Neural cell (in vitro differentiated cells): ENCODE data around the gene CT45A10. TPM values are rescaled to one million over a fixed set of nuclear protein-coding genes. Genes with fewer than 3 reads are reported as not detected.

Experiments
- H2AFZ ChIP-seq: fragments of 200-600, 300-800 bp; sonication (generic), shearing (Covaris generic); 2 replicates; pipeline ENCODE4 v1.6.0; 2014; ENCODE audit warnings: low read depth, mild to moderate bottlenecking, antibody characterized with exemption, low read length, moderate library complexity
- H3F3A ChIP-seq: fragments of 200-600 bp; shearing (Covaris generic); 2 replicates; pipeline ENCODE4 v1.6.1; 2016; ENCODE audit warnings: mild to moderate bottlenecking, moderate library complexity, mixed read lengths, antibody characterized with exemption, low read length; ENCODE audit not compliant: insufficient read depth, poor library complexity, severe bottlenecking
- H3K27ac ChIP-seq: fragments of 200-600, 300-800 bp; sonication (generic), shearing (Covaris generic); 2 replicates; pipeline ENCODE4 v1.5.1; 2014; ENCODE audit warnings: mild to moderate bottlenecking, low read length, moderate library complexity
- H3K27me3 ChIP-seq: fragments of 300-800, 200-600 bp; sonication (generic), shearing (Covaris generic); 2 replicates; pipeline ENCODE4 v1.6.0; 2014; ENCODE audit warnings: mild to moderate bottlenecking, low read depth, low read length, moderate library complexity; ENCODE audit not compliant: insufficient read depth
- H3K36me3 ChIP-seq: fragments of 300-800, 200-600 bp; sonication (generic), shearing (Covaris generic); 2 replicates; pipeline ENCODE4 v1.5.1; 2014; ENCODE audit warnings: mild to moderate bottlenecking, antibody characterized with exemption, low read length, moderate library complexity; ENCODE audit not compliant: insufficient read depth
- H3K4me2 ChIP-seq: fragments of 300-800, 200-600 bp; sonication (generic), shearing (Covaris generic); 2 replicates; pipeline ENCODE4 v1.6.0; 2014; ENCODE audit warnings: mild to moderate bottlenecking, low read length
- H3K4me3 ChIP-seq: fragments of 300-800, 200-600 bp; sonication (generic), shearing (Covaris generic); 2 replicates; pipeline ENCODE4 v1.5.1; 2014; ENCODE audit warnings: mild to moderate bottlenecking, low read length, moderate library complexity
- H3K79me2 ChIP-seq: fragments of 200-600 bp; shearing (Covaris generic); replicated peaks from 2 replicates; pipeline ENCODE4 v1.6.0; 2014; ENCODE audit warnings: mild to moderate bottlenecking, low read length, moderate library complexity; ENCODE audit not compliant: insufficient read depth
- H3K9ac ChIP-seq: fragments of 300-800, 200-600 bp; sonication (generic), shearing (Covaris generic); 2 replicates; pipeline ENCODE4 v1.6.1; 2016; ENCODE audit warnings: mild to moderate bottlenecking, low read length, mixed read lengths
- H3K9me2 ChIP-seq: fragments of 200-600 bp; shearing (Covaris generic); 2 replicates; pipeline ENCODE4 v1.6.1; 2016; ENCODE audit warnings: mild to moderate bottlenecking, low read length, mixed read lengths; ENCODE audit not compliant: insufficient read depth
- H3K9me3 ChIP-seq: fragments of 200-600, 300-800 bp; sonication (generic), shearing (Covaris generic); 2 replicates; pipeline ENCODE4 v1.6.1; 2016; ENCODE audit warnings: mild to moderate bottlenecking, mixed run types, low read length, moderate library complexity, mixed read lengths
- H4K20me1 ChIP-seq: fragments of 200-600 bp; shearing (Covaris generic); 2 replicates; pipeline ENCODE4 v1.6.1; 2016; ENCODE audit warnings: mild to moderate bottlenecking, mixed run types; ENCODE audit not compliant: insufficient read depth
- CTCF ChIP-seq: fragments of 450-650 bp; IDR thresholded peaks from 2 replicates; pipeline ENCODE4 v1.5.1; 2014; ENCODE audit warnings: antibody characterized with exemption, mild to moderate bottlenecking, moderate library complexity; ENCODE audit not compliant: poor library complexity, severe bottlenecking
- EP300 ChIP-seq: fragments of 450-650 bp; conservative IDR thresholded peaks from 2 replicates; pipeline ENCODE4 v1.6.1; 2014; ENCODE audit warnings: antibody characterized with exemption, mild to moderate bottlenecking, moderate library complexity; ENCODE audit not compliant: poor library complexity, severe bottlenecking
- EZH2 ChIP-seq: fragments of 200-600, 300-800 bp; shearing (Covaris generic), sonication (generic); IDR thresholded peaks from 2 replicates; pipeline ENCODE4 v1.6.1; 2014; ENCODE audit warnings: antibody characterized with exemption, low read length, borderline replicate concordance, mild to moderate bottlenecking; ENCODE audit not compliant: insufficient read depth, poor library complexity, severe bottlenecking
- MXI1 ChIP-seq: fragments of 450-650 bp; conservative IDR thresholded peaks from 2 replicates; pipeline ENCODE4 v1.6.1; 2014; ENCODE audit warnings: antibody characterized with exemption, mild to moderate bottlenecking; ENCODE audit not compliant: poor library complexity, severe bottlenecking
- POLR2AphosphoS5 ChIP-seq: IDR thresholded peaks from 2 replicates; pipeline ENCODE4 v1.6.1; 2012
- RAD21 ChIP-seq: fragments of 450-650 bp; conservative IDR thresholded peaks from 2 replicates; pipeline ENCODE4 v1.6.1; 2014; ENCODE audit warnings: antibody characterized with exemption, mild to moderate bottlenecking, moderate library complexity
- REST ChIP-seq: IDR thresholded peaks from 2 replicates; pipeline ENCODE4 v1.6.1; 2012; ENCODE audit warnings: borderline replicate concordance
- SMC3 ChIP-seq: fragments of 450-650 bp; conservative IDR thresholded peaks from 2 replicates; pipeline ENCODE4 v1.6.1; 2014; ENCODE audit warnings: antibody characterized with exemption, mild to moderate bottlenecking, moderate library complexity; ENCODE audit not compliant: poor library complexity
- TAF1 ChIP-seq: IDR thresholded peaks from 2 replicates; pipeline ENCODE4 v1.6.1; 2012; ENCODE audit warnings: low read depth
- polyA plus RNA-seq: library from polyadenylated mRNA; depleted of rRNA; stranded (reverse); fragments of >200 nt; gene quantifications from 2 replicates; pipeline ENCODE4 v1.2.3, GENCODE V29; 2014

The CT45A10 gene
- polyA plus RNA-seq, 1 donor from 2014 or later, result not detected

- no peaks in the 10 kb centered on the region for H3K9me3 ChIP-seq
- no peaks in the 10 kb centered on the region for H3K27me3 ChIP-seq
- no peak for TF ChIP-seq POLR2AphosphoS5
- no peak for TF ChIP-seq EZH2
- TF ChIP-seq REST, result no peak
- no peak for TF ChIP-seq CTCF
These were observed 21.2 kb upstream of the CT45A10 start for GRCh38 chrX:135914404-135914803.

GRCh38 chrX:135910251-135910650 is 17.0 kb upstream of the CT45A10 start:
- no peaks in the 10 kb centered on the region for H3K79me2 ChIP-seq
- H3K36me3 ChIP-seq, result no peaks in the 10 kb centered on the region
- H3K27me3 ChIP-seq, result no peaks in the 10 kb centered on the region
- H3K9me3 ChIP-seq, result no peaks in the 10 kb centered on the region
- H2AFZ ChIP-seq, result no peak overlapping the region
- TF ChIP-seq EP300 (no peak), TAF1 (no peak), POLR2AphosphoS5 (no peak), EZH2 (no peak), RAD21 (no peak), SMC3 (no peak), CTCF (no peak), REST (no peak), MXI1 (no peak)
- no peak overlapping the region for H3K4me2 ChIP-seq
- H3K9ac ChIP-seq, result no peak overlapping the region
- no peaks in the 10 kb centered on the region for H3K9me2 ChIP-seq
- H3K4me3 ChIP-seq, result no peak overlapping the region
- H3F3A ChIP-seq, result no peaks in the 10 kb centered on the region
- no peaks in the 10 kb centered on the region for H4K20me1 ChIP-seq
- no peak overlapping the region for H3K27ac ChIP-seq

More at GRCh38 chrX:135914404-135914803, 21.2 kb upstream of the CT45A10 start:
- Histone ChIP-seq H3K79me2 (no peaks in the 10 kb centered on the region), H2AFZ (no peak overlapping the region), H3K4me2 (no peak overlapping the region), H3K9ac (no peak overlapping the region), H3K36me3 (no peaks in the 10 kb centered on the region), H3K4me3 (no peak overlapping the region), H3K27ac (no peak overlapping the region), H4K20me1 (no peaks in the 10 kb centered on the region), H3F3A (no peaks in the 10 kb centered on the region), H3K9me2 (no peaks in the 10 kb centered on the region)
